Measurements from ENCODE around the gene PRKCA.
A peak's percentile ranks its signal among the peaks of the same experiment; 100 is the strongest.
"Not testable (repeated sequence)": the region's sequence is repeated elsewhere in the genome, so short reads cannot be mapped to it uniquely, and the experiment has no call there.

PRKCA gene

GRCh38 chr17:66331038-66331816, 28.8 kb downstream of the PRKCA start:
- DNase-seq, result no peak

DNA sequence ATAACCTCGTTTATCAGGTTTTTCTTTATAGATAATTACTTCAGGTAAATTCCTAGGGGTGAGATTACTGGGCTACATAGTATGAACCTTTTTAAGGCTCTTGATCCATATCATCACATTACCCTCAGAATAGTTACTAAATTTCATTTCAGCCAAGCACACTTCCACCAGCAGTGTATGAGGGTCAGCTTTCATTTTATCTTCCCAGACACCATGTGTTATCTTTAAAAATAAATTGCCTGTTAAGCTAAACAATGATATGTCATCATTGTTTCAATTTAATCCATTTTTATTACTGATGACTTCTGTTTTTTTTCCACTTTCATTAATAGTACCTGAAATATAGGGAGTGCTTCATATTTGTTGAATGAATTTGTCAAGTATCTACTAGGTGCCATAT, 33.4 kb downstream of the PRKCA start:
- no peak for DNase-seq

DNA sequence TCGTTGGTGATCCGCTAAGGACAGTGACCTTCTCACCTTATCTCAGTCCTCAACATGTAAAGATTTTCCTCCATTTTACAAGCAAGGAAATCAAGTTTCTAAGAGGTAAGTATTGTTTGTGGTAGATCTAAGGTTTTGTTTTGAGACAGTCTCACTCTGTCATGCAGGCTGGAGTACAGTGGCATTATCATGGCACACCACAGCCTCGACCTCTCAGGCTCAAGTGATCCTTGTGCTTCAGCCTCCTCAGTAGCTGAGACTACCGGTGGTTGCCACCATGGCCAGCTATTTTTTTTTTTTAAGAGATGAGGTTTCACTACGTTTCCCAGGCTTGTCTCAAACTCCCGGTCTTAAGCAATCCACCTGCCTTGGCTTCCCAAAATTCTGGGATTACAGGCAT, 34.9 kb downstream of the PRKCA start:
- DNase-seq, result no peak

GRCh38 chr17:66337866-66338485, 35.6 kb downstream of the PRKCA start:
- no peak for DNase-seq

DNA sequence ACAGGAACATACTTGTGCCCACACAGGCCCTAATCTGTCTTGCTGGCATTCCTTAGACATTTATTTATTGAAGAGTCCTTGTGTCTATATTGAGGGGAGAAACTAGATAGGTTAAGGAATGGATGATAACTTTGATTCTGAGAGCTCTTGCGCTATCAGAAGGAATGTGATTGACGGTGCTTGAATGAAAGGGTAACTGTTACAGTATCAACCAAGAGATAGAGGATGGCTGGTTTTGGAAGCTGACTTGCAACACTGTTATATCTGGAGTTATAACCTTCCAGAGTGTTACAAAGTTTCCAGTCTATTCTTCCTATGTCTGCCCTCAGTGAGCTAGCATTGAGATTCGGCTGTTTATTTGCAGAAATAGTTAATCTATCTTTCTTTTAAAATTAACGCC, 36.5 kb downstream of the PRKCA start:
- no peak for DNase-seq

DNA sequence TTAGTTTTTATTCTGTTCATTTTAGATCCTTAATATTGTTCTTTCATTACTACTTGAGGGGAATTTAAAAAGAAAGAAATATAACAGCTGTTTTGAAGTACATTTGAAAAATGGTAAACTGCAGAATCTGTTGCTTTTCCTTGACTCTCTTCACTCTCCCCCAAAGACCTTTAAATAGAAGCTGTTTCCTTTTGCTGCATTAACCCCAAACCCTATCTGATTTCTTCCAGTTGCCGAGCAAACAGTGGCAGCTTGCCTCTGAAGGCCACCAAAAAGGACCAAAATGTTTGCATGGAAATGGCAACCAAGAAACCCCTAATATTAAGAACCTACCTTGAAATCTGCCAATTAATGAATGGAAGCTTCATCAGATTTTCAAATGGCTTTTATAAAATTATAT, 37.1 kb downstream of the PRKCA start:
- DNase-seq, result no peak

DNA sequence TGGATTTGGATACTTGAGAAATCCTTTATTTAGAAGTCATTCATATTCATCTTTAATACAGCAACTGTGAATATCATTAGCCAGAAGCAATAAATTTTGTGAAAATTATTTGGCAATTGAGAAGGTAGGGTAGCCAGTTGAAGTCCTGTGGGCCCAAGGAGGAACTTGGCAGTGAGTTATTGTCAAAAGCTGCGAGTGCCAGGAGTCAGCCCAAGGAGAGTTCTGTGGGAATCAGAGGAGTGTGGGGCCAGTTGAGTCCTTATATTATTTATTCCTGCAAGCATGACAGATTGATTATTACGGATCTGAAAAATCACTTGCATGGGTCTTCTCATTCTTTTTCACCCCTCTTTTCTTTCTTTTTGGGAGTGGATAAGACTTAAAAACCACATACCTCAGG, 38.3 kb downstream of the PRKCA start:
- DNase-seq, result no peak

DNA sequence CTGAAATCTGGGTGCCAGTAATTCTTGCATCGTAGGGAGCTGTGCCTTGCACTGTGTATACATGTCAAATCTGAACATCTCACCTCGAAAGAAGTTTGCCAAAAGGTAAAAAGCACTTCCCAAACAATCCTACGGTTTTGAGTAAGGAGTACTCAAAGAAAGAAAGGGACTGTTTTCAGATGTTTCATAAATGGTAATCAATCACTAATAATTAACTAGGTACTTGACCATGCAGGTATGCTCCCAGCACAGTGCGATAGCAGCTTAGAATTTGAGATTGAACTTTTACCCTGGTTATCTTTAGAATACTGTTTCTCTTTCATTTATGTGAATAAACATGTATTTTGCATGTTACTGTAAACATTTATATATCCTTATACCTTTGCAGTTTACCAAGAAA, 39.0 kb downstream of the PRKCA start:
- no peak for DNase-seq

- not testable (repeated sequence) for DNase-seq
These were observed 39.9 kb downstream of the PRKCA start for GRCh38 chr17:66342263-66342662.

GRCh38 chr17:66343531-66344078, 41.2 kb downstream of the PRKCA start:
- DNase-seq, result no peak

DNA sequence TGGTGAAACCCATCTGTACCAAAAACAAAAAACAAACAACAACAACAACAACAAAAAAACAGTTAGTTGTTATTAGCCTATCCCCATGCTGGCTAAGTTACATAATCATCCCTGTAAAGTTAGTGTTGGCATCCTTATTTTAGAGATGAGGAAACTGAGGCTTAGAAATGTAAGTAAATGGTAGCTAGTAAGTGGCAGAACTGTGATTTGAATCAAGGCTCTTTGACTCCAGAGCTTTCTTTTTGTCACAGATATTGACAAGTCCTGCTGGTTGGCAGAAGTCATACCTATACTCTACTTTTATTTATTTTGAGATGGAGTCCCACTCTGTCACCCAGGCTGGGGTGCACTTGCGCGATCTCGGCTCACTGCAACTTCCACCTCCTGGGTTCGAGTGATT, 42.1 kb downstream of the PRKCA start:
- no peak for DNase-seq

GRCh38 chr17:66345264-66345663, 42.9 kb downstream of the PRKCA start:
- no peak for DNase-seq

GRCh38 chr17:66345949-66346638, 43.7 kb downstream of the PRKCA start:
- DNase-seq, result not testable (repeated sequence)

DNA sequence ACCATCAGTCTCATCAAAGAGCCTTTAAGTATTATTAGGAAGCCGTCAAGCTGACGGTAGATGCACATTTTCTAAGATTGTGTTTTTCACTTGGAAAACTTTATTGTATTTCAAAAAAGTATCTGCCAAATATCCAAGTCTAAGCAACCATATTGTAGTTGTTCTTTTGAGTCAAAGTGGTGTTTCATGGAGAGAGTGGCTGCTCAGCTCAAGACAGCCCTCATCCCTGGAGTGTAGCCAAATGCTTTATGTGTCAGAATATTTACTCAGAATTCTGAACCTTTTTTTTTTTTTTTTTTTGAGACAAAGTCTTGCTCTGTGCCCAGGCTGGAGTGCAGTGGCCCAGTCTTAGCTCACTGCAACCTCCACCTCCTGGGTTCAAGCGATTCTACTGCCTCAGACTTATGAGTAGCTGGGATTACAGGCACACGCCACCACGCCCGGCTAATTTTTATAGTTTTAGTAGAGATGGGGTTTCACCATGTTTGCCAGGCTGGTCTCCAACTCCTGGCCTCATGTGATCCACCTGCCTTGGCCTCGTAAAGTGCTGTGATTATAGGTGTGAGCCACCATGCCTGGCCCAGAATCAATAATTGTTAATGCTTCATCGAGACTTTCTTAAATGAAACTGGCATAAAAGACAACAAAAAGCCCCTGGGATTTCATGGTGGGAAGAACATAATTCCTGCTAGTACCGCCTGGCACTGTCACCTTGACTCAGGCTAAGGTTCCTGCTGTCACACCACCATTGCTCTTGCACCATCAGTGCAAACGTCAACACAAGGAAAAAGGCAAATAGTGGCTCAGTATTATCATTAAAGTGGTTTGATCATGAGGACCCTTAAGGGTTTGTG, 45.5 kb downstream of the PRKCA start:
- peak; percentile 17 for DNase-seq

- no peak for DNase-seq
These were observed 46.3 kb downstream of the PRKCA start for GRCh38 chr17:66348584-66349165.

- DNase-seq, result no peak
These were observed 47.3 kb downstream of the PRKCA start for GRCh38 chr17:66349521-66350254.

DNA sequence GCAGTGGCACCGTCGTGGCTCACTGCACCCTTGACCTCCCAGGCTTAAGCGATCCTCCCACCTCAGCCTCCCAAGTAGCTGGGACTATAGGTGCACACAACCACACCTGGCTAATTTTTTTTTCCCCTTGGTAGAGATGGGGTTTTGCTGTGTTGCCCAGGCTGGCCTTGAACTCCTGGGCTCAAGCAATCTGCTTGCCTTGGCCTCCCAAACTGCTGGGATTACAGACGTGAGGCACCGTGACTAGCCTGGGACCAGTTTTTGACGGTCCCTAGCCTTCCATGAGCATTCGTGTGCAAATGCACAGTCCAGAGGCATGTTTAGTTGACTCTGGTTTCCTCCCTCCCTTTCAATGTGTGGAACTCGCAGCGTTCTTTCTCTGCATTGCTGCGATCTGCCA, 48.2 kb downstream of the PRKCA start:
- DNase-seq, result not testable (repeated sequence)

- DNase-seq, result no peak
These were observed 48.6 kb downstream of the PRKCA start for GRCh38 chr17:66351033-66351432.

DNA sequence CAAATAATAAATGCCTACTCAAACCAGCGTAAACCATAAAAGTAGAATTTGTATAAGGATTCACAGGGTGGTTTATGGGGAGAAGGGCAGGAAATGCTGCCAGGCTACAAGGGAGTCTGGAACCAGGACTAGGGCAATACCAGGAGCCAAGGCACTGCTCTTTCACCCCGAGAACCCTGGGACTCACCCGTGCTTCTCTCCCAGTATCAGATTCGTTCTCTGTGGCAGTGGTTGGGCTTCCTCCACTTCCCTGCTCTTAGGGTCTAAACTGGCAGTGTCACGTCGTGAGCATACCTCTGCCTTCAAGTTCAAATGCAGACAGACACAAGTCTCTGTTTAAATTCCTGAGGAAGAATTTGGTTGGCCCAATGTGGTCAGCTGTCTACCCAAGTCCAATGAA, 49.3 kb downstream of the PRKCA start:
- DNase-seq, result no peak

GRCh38 chr17:66353937-66354401, 51.6 kb downstream of the PRKCA start:
- DNase-seq, result no peak

DNA sequence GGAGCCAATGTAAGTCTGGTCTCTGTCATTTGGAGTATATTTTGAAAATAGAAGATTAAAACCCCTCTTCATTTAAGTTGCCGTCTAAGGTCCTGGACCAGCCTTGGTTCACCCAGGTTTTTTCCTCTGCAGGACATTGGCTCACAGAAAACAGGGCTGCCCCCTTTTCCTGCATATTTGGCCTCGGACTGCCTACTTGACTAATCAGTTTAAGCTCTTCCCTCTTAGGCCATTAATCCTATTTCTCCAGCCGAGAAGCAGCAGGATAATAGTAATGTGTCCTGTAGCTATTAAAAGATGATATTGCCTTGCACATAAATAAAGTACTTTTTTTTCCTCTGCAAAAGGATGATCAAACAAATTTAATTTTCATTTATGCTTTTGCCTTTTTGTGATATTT, 52.1 kb downstream of the PRKCA start:
- DNase-seq, result no peak

- DNase-seq, result no peak
These were observed 52.6 kb downstream of the PRKCA start for GRCh38 chr17:66354981-66355380.

Measured in NCI-H146 (cell line).